Measurements from ENCODE around the gene STK32A.

STK32A gene

DNA sequence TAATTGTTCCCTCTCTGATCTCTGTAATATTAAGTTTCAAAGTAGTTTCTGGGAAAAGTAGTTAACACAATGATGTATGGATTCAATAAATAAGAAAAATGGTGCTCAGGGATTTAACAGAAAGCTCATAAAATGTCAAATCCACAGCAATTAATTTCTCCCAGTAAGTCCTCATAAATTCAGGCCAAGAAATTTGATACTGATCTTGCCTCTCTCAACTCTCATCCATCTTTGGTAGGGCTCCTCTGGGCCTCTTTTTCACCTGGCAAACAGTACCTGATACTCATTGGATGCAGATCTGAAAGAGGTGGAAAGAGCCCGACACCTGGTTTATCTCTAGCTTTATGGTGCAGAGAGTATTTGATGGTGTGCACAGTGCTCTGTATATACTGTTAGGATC is 106.1 kb downstream of the STK32A start:
- Histone ChIP-seq H4K12ac (ENCODE audit: low read depth, low read length) (no peak overlapping the region), H3K27ac (ENCODE audit: low read depth, low read length) (no peak overlapping the region), H3K9me3 (ENCODE audit: insufficient read depth, low read depth, low read length) (no peaks in the 10 kb centered on the region), H2AFZ (ENCODE audit: insufficient read depth, low read length, poor library complexity) (no peak overlapping the region), H4K91ac (ENCODE audit: low read depth, low read length) (no peak overlapping the region), H4K8ac (ENCODE audit: low read depth, low read length) (no peak overlapping the region), H3K18ac (ENCODE audit: low read length) (no peak overlapping the region), H2BK5ac (ENCODE audit: low read depth, low read length, poor library complexity) (no peak overlapping the region), H3K79me1 (ENCODE audit: low read length) (no peaks in the 10 kb centered on the region), H3K4me1 (ENCODE audit: control insufficient read depth in 1 of 2, insufficient read depth in 2 of 2, low read length in 2 of 2) (no peaks in the 10 kb centered on the region), H3K23ac (ENCODE audit: low read length) (no peak overlapping the region), H2BK120ac (ENCODE audit: insufficient read depth, low read length, poor library complexity) (no peak overlapping the region), H2BK12ac (ENCODE audit: low read length) (no peak overlapping the region), H3K79me2 (ENCODE audit: control insufficient read depth, insufficient read depth, low read length, poor library complexity) (no peaks in the 10 kb centered on the region), H3K4me3 (ENCODE audit: low read depth, low read length) (no peak overlapping the region), H2AK5ac (ENCODE audit: low read length) (no peak overlapping the region), H3K9ac (ENCODE audit: low read length) (no peak overlapping the region), H3K27me3 (ENCODE audit: insufficient read depth, low read length) (no peaks in the 10 kb centered on the region), H3K4ac (ENCODE audit: low read depth, low read length) (no peak overlapping the region), H3K36me3 (ENCODE audit: control insufficient read depth in 1 of 2, insufficient read depth in 2 of 2, low read length in 2 of 2) (no peaks in the 10 kb centered on the region), H3K4me2 (ENCODE audit: low read length) (no peak overlapping the region), H3K14ac (ENCODE audit: low read length) (no peak overlapping the region)
- no peak for DNase-seq
- WGBS (ENCODE audit: extremely low coverage, insufficient coverage, insufficient read length): no CpG with 5 or more reads among the region's 1 CpG

GRCh38 chr5:147341345-147341744 is 106.5 kb downstream of the STK32A start:
- no peak overlapping the region for H2AK5ac ChIP-seq (ENCODE audit: low read length)
- H3K27me3 ChIP-seq (ENCODE audit: insufficient read depth, low read length): no peaks in the 10 kb centered on the region
- no peak overlapping the region for H3K4ac ChIP-seq (ENCODE audit: low read depth, low read length)
- H3K23ac ChIP-seq (ENCODE audit: low read length): no peak overlapping the region
- no peaks in the 10 kb centered on the region for H3K9me3 ChIP-seq (ENCODE audit: insufficient read depth, low read depth, low read length)
- no peak overlapping the region for H2BK12ac ChIP-seq (ENCODE audit: low read length)
- H3K4me3 ChIP-seq (ENCODE audit: low read depth, low read length): no peak overlapping the region
- H3K9ac ChIP-seq (ENCODE audit: low read length): no peak overlapping the region
- no peaks in the 10 kb centered on the region for H3K79me2 ChIP-seq (ENCODE audit: control insufficient read depth, insufficient read depth, low read length, poor library complexity)
- no peaks in the 10 kb centered on the region for H3K36me3 ChIP-seq (ENCODE audit: control insufficient read depth in 1 of 2, insufficient read depth in 2 of 2, low read length in 2 of 2)
- H4K91ac ChIP-seq (ENCODE audit: low read depth, low read length): no peak overlapping the region
- H4K12ac ChIP-seq (ENCODE audit: low read depth, low read length): no peak overlapping the region
- no peak for DNase-seq
- H2BK120ac ChIP-seq (ENCODE audit: insufficient read depth, low read length, poor library complexity): no peak overlapping the region
- H3K18ac ChIP-seq (ENCODE audit: low read length): no peak overlapping the region
- no peaks in the 10 kb centered on the region for H3K4me1 ChIP-seq (ENCODE audit: control insufficient read depth in 1 of 2, insufficient read depth in 2 of 2, low read length in 2 of 2)
- no peak overlapping the region for H2BK5ac ChIP-seq (ENCODE audit: low read depth, low read length, poor library complexity)
- no peaks in the 10 kb centered on the region for H3K79me1 ChIP-seq (ENCODE audit: low read length)
- no peak overlapping the region for H3K14ac ChIP-seq (ENCODE audit: low read length)
- H4K8ac ChIP-seq (ENCODE audit: low read depth, low read length): no peak overlapping the region
- no peak overlapping the region for H3K27ac ChIP-seq (ENCODE audit: low read depth, low read length)
- no peak overlapping the region for H3K4me2 ChIP-seq (ENCODE audit: low read length)
- no peak overlapping the region for H2AFZ ChIP-seq (ENCODE audit: insufficient read depth, low read length, poor library complexity)

- DNase-seq: no peak
- H3K9me3 ChIP-seq (ENCODE audit: insufficient read depth, low read depth, low read length): no peaks in the 10 kb centered on the region
- H3K79me2 ChIP-seq (ENCODE audit: control insufficient read depth, insufficient read depth, low read length, poor library complexity): no peaks in the 10 kb centered on the region
- H4K91ac ChIP-seq (ENCODE audit: low read depth, low read length): no peak overlapping the region
- no peak overlapping the region for H2AFZ ChIP-seq (ENCODE audit: insufficient read depth, low read length, poor library complexity)
- no peak overlapping the region for H3K18ac ChIP-seq (ENCODE audit: low read length)
- no peaks in the 10 kb centered on the region for H3K4me1 ChIP-seq (ENCODE audit: control insufficient read depth in 1 of 2, insufficient read depth in 2 of 2, low read length in 2 of 2)
- H2AK5ac ChIP-seq (ENCODE audit: low read length): no peak overlapping the region
- H3K4me3 ChIP-seq (ENCODE audit: low read depth, low read length): no peak overlapping the region
- no peak overlapping the region for H4K8ac ChIP-seq (ENCODE audit: low read depth, low read length)
- H3K4me2 ChIP-seq (ENCODE audit: low read length): no peak overlapping the region
- no peak overlapping the region for H2BK120ac ChIP-seq (ENCODE audit: insufficient read depth, low read length, poor library complexity)
- no peak overlapping the region for H3K9ac ChIP-seq (ENCODE audit: low read length)
- H3K79me1 ChIP-seq (ENCODE audit: low read length): no peaks in the 10 kb centered on the region
- H2BK12ac ChIP-seq (ENCODE audit: low read length): no peak overlapping the region
- H3K27ac ChIP-seq (ENCODE audit: low read depth, low read length): no peak overlapping the region
- no CpG with 5 or more reads among the region's 1 CpG for WGBS (ENCODE audit: extremely low coverage, insufficient coverage, insufficient read length)
- no peak overlapping the region for H3K23ac ChIP-seq (ENCODE audit: low read length)
- H3K14ac ChIP-seq (ENCODE audit: low read length): no peak overlapping the region
- no peak overlapping the region for H4K12ac ChIP-seq (ENCODE audit: low read depth, low read length)
- H3K36me3 ChIP-seq (ENCODE audit: control insufficient read depth in 1 of 2, insufficient read depth in 2 of 2, low read length in 2 of 2): no peaks in the 10 kb centered on the region
- no peaks in the 10 kb centered on the region for H3K27me3 ChIP-seq (ENCODE audit: insufficient read depth, low read length)
- H2BK5ac ChIP-seq (ENCODE audit: low read depth, low read length, poor library complexity): no peak overlapping the region
- H3K4ac ChIP-seq (ENCODE audit: low read depth, low read length): no peak overlapping the region
Observed at GRCh38 chr5:147344861-147345260, 110.0 kb downstream of the STK32A start.

- Histone ChIP-seq H3K14ac (ENCODE audit: low read length) (no peak overlapping the region), H3K4me3 (ENCODE audit: low read depth, low read length) (no peak overlapping the region), H3K36me3 (ENCODE audit: control insufficient read depth in 1 of 2, insufficient read depth in 2 of 2, low read length in 2 of 2) (no peaks in the 10 kb centered on the region), H2AK5ac (ENCODE audit: low read length) (no peak overlapping the region), H3K27ac (ENCODE audit: low read depth, low read length) (no peak overlapping the region), H4K8ac (ENCODE audit: low read depth, low read length) (no peak overlapping the region), H4K12ac (ENCODE audit: low read depth, low read length) (no peak overlapping the region), H3K23ac (ENCODE audit: low read length) (no peak overlapping the region), H3K27me3 (ENCODE audit: insufficient read depth, low read length) (no peaks in the 10 kb centered on the region), H3K4ac (ENCODE audit: low read depth, low read length) (no peak overlapping the region), H4K91ac (ENCODE audit: low read depth, low read length) (no peak overlapping the region), H3K79me1 (ENCODE audit: low read length) (no peaks in the 10 kb centered on the region), H2BK5ac (ENCODE audit: low read depth, low read length, poor library complexity) (no peak overlapping the region), H3K18ac (ENCODE audit: low read length) (no peak overlapping the region), H2BK120ac (ENCODE audit: insufficient read depth, low read length, poor library complexity) (no peak overlapping the region), H2BK12ac (ENCODE audit: low read length) (no peak overlapping the region), H3K9ac (ENCODE audit: low read length) (no peak overlapping the region), H2AFZ (ENCODE audit: insufficient read depth, low read length, poor library complexity) (no peak overlapping the region), H3K79me2 (ENCODE audit: control insufficient read depth, insufficient read depth, low read length, poor library complexity) (no peaks in the 10 kb centered on the region), H3K9me3 (ENCODE audit: insufficient read depth, low read depth, low read length) (no peaks in the 10 kb centered on the region), H3K4me1 (ENCODE audit: control insufficient read depth in 1 of 2, insufficient read depth in 2 of 2, low read length in 2 of 2) (no peaks in the 10 kb centered on the region), H3K4me2 (ENCODE audit: low read length) (no peak overlapping the region)
- no peak for DNase-seq
- no CpG with 5 or more reads among the region's 5 CpGs for WGBS (ENCODE audit: extremely low coverage, insufficient coverage, insufficient read length)
Observed at GRCh38 chr5:147346006-147346561, 111.3 kb downstream of the STK32A start.
